HepG2 (cell line): ENCODE results near the gene STKLD1. TPM values are rescaled to one million over a fixed set of nuclear protein-coding genes. Genes with fewer than 3 reads are reported as not detected.

Experiments used
- BRF2 ChIP-seq: sonication (generic); formaldehyde crosslinking; IDR thresholded peaks from 2 replicates; pipeline ENCODE4 v1.8.1; 2022; ENCODE audit warnings: mild to moderate bottlenecking, missing genetic modification reagents
- ERF ChIP-seq: IDR thresholded peaks from 2 replicates; pipeline ENCODE4 v1.6.1; 2018; ENCODE audit warnings: missing biosample characterization, missing genetic modification reagents
- HNRNPUL1 ChIP-seq: fragments of 200-400 bp; formaldehyde crosslinking; IDR thresholded peaks from 2 replicates; pipeline ENCODE4 v1.6.1; 2017; ENCODE audit warnings: low read depth, mild to moderate bottlenecking, low read length, moderate library complexity
- HOXA9 ChIP-seq: sonication (generic); formaldehyde crosslinking; IDR thresholded peaks from 2 replicates; pipeline ENCODE4 v1.8.1; 2022; ENCODE audit warnings: missing genetic modification reagents, mild to moderate bottlenecking, moderate library complexity, borderline replicate concordance
- NFAT5 ChIP-seq: sonication (generic); formaldehyde crosslinking; IDR thresholded peaks from 2 replicates; pipeline ENCODE4 v1.4.0; 2020; ENCODE audit warnings: missing genetic modification reagents
- PLRG1 ChIP-seq: fragments of 450-650 bp; conservative IDR thresholded peaks from 2 replicates; pipeline ENCODE4 v1.6.1; 2016
- SCMH1 ChIP-seq: sonication (generic); formaldehyde crosslinking; IDR thresholded peaks from 2 replicates; pipeline ENCODE4 v1.9.0; 2021; ENCODE audit warnings: missing genetic modification reagents, mild to moderate bottlenecking, borderline replicate concordance
- TEAD2 ChIP-seq: sonication (generic); formaldehyde crosslinking; IDR thresholded peaks from 2 replicates; pipeline ENCODE4 v1.9.0; 2021; ENCODE audit warnings: missing genetic modification reagents
- UBTF ChIP-seq: sonication (generic); formaldehyde crosslinking; IDR thresholded peaks from 2 replicates; pipeline ENCODE4 v1.4.0; 2020; ENCODE audit warnings: mild to moderate bottlenecking, missing genetic modification reagents
- ZBTB37 ChIP-seq: sonication (generic); formaldehyde crosslinking; IDR thresholded peaks from 2 replicates; pipeline ENCODE4 v1.4.0; 2020; ENCODE audit warnings: mild to moderate bottlenecking, missing genetic modification reagents
- ZNF10 ChIP-seq: sonication (generic); formaldehyde crosslinking; IDR thresholded peaks from 2 replicates; pipeline ENCODE4 v1.4.0; 2020; ENCODE audit warnings: mild to moderate bottlenecking, low read depth, missing genetic modification reagents, borderline replicate concordance
- ZNF362 ChIP-seq: sonication (generic); formaldehyde crosslinking; IDR thresholded peaks from 2 replicates; pipeline ENCODE4 v1.4.0; 2020; ENCODE audit warnings: missing genetic modification reagents, mild to moderate bottlenecking, borderline replicate concordance
- ZNF547 ChIP-seq: sonication (generic); formaldehyde crosslinking; IDR thresholded peaks from 2 replicates; pipeline ENCODE4 v1.5.1; 2020; ENCODE audit warnings: mild to moderate bottlenecking, missing genetic modification reagents
- ZNF644 ChIP-seq: IDR thresholded peaks from 2 replicates; pipeline ENCODE4 v1.6.1; 2016; ENCODE audit warnings: low read depth
- polyA plus RNA-seq, 8 experiments: library from polyadenylated mRNA; depleted of rRNA in 3 of 8; stranded (reverse) in 7 of 8; unstranded in 1 of 8; fragments of >200 nt; fragmentation: Illumina TruSeq in 4 of 8; extraction: Trizol in 4 of 8; gene quantifications; 2 replicates each; pipeline versions ENCODE4 v1.2.1 to v1.2.3, GENCODE V29; 2011 to 2016; ENCODE audit warnings: low read depth in 4 of 8, missing spikeins in 1 of 8, mixed read lengths in 1 of 8; ENCODE audit not compliant: insufficient read depth in 1 of 8
- total RNA-seq, 5 experiments: library from RNA; depleted of rRNA; stranded (reverse); fragments of >200 nt; fragmentation: Illumina TruSeq; extraction: Trizol; gene quantifications; 2 replicates each; pipeline ENCODE4 v1.2.3, GENCODE V29; 2016; ENCODE audit warnings: low read depth in 1 of 5

The STKLD1 gene
- total and polyA plus RNA-seq, 2 of the 13 experiments (the other 11 are each of a cell fraction or from before 2014, with no cell fraction given) = 1.5 to 2.2 TPM

GRCh38 chr9:133417541-133418461 is 41.6 kb downstream of the STKLD1 start, which contains the start of gene REXO4 (continued):
- TF ChIP-seq ZBTB37 = no peak
- TF ChIP-seq TEAD2 (CRISPR knock-in tag) = no peak
- TF ChIP-seq ZNF644 (CRISPR knock-in tag) = no peak
- TF ChIP-seq ERF (CRISPR knock-in tag) = peak; percentile 77
- TF ChIP-seq BRF2 (CRISPR knock-in tag) = peak; percentile 44; the same call in 1 of the 2 replicates
- peak; percentile 61; the same call in 1 of the 2 replicates for TF ChIP-seq HNRNPUL1
- no peak for TF ChIP-seq ZNF10
- TF ChIP-seq ZNF547 = peak; percentile 83; the same call in 1 of the 2 replicates
- TF ChIP-seq HOXA9 = 0 out of 2 replicates have a peak, but pooled peaks have one; percentile 75
- TF ChIP-seq PLRG1 = no peak
- TF ChIP-seq NFAT5 (CRISPR knock-in tag) = no peak
- peak; percentile 100 for TF ChIP-seq UBTF (CRISPR knock-in tag)
- no peak for TF ChIP-seq SCMH1
- peak; percentile 59; the same call in 1 of the 2 replicates for TF ChIP-seq ZNF362 (CRISPR knock-in tag)
